Caco-2 (cell line): ENCODE data around the gene ADGRV1. TPM values are rescaled to one million over a fixed set of nuclear protein-coding genes. Genes with fewer than 3 reads are reported as not detected.

Source experiments
- BruUV-seq: library from RNA; stranded (reverse); fragments of 400-500 nt; replicated peaks from 2 replicates; lab custom pipeline; 2021; lab: Mats Ljungman, UMichigan
- CTCF ChIA-PET: fragments of 300-600 bp; sonication (Branson Sonifier 250); formaldehyde crosslinking; loops from one replicate; lab custom pipeline; 2022; ENCODE audit warnings: antibody characterized with exemption; lab: Charles Lee
- POLR2A ChIA-PET: fragments of 300-600 bp; sonication (Branson Sonifier 250); formaldehyde crosslinking; loops from one replicate; lab custom pipeline; 2022; ENCODE audit warnings: antibody characterized with exemption; lab: Charles Lee
- DNase-seq, 2 experiments: peaks; one replicate each; pipeline versions ENCODE4 v3.0.0 to v3.0.0-alpha.2; 2020 to 2022
- H3K27me3 ChIP-seq: replicated peaks from 2 replicates; pipeline ENCODE4 v1.6.0; 2011; ENCODE audit warnings: low read length; ENCODE audit not compliant: control insufficient read depth, insufficient read depth
- H3K36me3 ChIP-seq: 2 replicates; pipeline ENCODE4 v1.5.1; 2011; ENCODE audit warnings: low read length; ENCODE audit not compliant: control insufficient read depth, insufficient read depth
- H3K4me1 ChIP-seq: fragments of 250-450 bp; sonication (Bioruptor Pico); 2 replicates; pipeline ENCODE4 v1.5.1; 2020; ENCODE audit warnings: mild to moderate bottlenecking
- H3K4me3 ChIP-seq: 2 replicates; pipeline ENCODE4 v1.5.1; 2011; ENCODE audit warnings: low read depth, mild to moderate bottlenecking, control low read depth, low read length
- H3K9me3 ChIP-seq: fragments of 250-450 bp; sonication (Bioruptor Pico); 2 replicates; pipeline ENCODE4 v1.5.1; 2020; ENCODE audit warnings: mild to moderate bottlenecking, moderate library complexity
- H3K27ac Mint-ChIP-seq: one replicate; pipeline ENCODE4 v1.8.0; 2022; ENCODE audit warnings: mixed read lengths; ENCODE audit not compliant: unreplicated experiment
- H3K27me3 Mint-ChIP-seq: one replicate; pipeline ENCODE4 v1.8.0; 2022; ENCODE audit warnings: mixed read lengths; ENCODE audit not compliant: insufficient read depth, unreplicated experiment
- H3K36me3 Mint-ChIP-seq: one replicate; pipeline ENCODE4 v1.8.0; 2022; ENCODE audit warnings: mild to moderate bottlenecking, mixed read lengths; ENCODE audit not compliant: insufficient read depth, unreplicated experiment
- H3K4me1 Mint-ChIP-seq: one replicate; pipeline ENCODE4 v1.8.0; 2022; ENCODE audit warnings: low read depth, mixed read lengths; ENCODE audit not compliant: unreplicated experiment
- H3K4me3 Mint-ChIP-seq: one replicate; pipeline ENCODE4 v1.8.0; 2022; ENCODE audit warnings: mild to moderate bottlenecking, moderate library complexity, mixed read lengths; ENCODE audit not compliant: unreplicated experiment
- H3K9me3 Mint-ChIP-seq: one replicate; pipeline ENCODE4 v1.8.0; 2022; ENCODE audit warnings: mixed read lengths; ENCODE audit not compliant: unreplicated experiment
- intact Hi-C: fragments of 100-400 bp; cut with micrococcal nuclease; formaldehyde crosslinking; loops from one replicate; pipeline ENCODE4 v1.10.0; 2022; ENCODE audit not compliant: unreplicated experiment
- total RNA-seq: library from RNA; stranded (reverse); gene quantifications from 2 replicates; pipeline ENCODE4 v1.2.3, GENCODE V29; 2022
- TF ChIP-seq, protein P1 (sequence below), 2 experiments: fragments of 200-600 bp in 1 of 2; IDR thresholded peaks; 1 replicate in 1 of 2; 2 replicates in 1 of 2; pipeline versions ENCODE4 v1.5.1 to v1.8.0; 2011 to 2022; ENCODE audit warnings: antibody characterized with exemption in 1 of 2, control low read depth in 1 of 2, inconsistent platforms in 1 of 2, low read depth in 1 of 2, low read length in 1 of 2, mild to moderate bottlenecking in 1 of 2, moderate library complexity in 1 of 2; ENCODE audit not compliant: insufficient read depth in 1 of 2, severe bottlenecking in 1 of 2, unreplicated experiment in 1 of 2

ADGRV1 gene
- total RNA-seq, 1 experiment from 2014 or later: 23.2 TPM

DNA sequence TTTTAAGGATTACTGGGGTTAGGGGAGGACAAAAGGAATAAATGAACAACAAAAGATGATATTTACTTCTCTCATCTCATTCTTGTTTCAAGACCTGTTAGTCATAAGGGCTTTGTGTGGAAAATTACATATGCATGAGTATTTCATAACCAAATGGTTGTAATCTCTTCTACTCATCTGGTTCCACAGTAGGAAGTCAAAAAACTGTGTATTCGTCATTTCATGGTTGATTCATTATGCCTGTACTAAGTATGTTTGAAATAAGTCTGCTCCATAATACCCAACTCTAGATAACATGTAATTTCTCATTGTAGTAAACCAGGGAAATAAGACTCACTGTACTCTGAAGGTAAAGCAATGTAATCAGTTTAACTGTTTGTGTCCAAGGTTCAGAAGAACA lies 611.7 kb downstream of the ADGRV1 start:
- Histone ChIP-seq H3K9me3 (no peaks in the 10 kb centered on the region), H3K4me3 (no peak overlapping the region), H3K27me3 (no peaks in the 10 kb centered on the region), H3K4me1 (peaks cover 12% of the 10 kb centered on the region), H3K36me3 (no peaks in the 10 kb centered on the region)
- Mint-ChIP-seq H3K27ac (no peak overlapping the region), H3K27me3 (no peaks in the 10 kb centered on the region), H3K4me1 (no peaks in the 10 kb centered on the region), H3K36me3 (no peaks in the 10 kb centered on the region), H3K9me3 (no peaks in the 10 kb centered on the region), H3K4me3 (no peak overlapping the region)
- DNase-seq: no peak
- ChIA-PET CTCF (no interaction called here), POLR2A (no interaction called here)
- intact Hi-C loops: no loop called here
- TF ChIP-seq, protein P1, sequence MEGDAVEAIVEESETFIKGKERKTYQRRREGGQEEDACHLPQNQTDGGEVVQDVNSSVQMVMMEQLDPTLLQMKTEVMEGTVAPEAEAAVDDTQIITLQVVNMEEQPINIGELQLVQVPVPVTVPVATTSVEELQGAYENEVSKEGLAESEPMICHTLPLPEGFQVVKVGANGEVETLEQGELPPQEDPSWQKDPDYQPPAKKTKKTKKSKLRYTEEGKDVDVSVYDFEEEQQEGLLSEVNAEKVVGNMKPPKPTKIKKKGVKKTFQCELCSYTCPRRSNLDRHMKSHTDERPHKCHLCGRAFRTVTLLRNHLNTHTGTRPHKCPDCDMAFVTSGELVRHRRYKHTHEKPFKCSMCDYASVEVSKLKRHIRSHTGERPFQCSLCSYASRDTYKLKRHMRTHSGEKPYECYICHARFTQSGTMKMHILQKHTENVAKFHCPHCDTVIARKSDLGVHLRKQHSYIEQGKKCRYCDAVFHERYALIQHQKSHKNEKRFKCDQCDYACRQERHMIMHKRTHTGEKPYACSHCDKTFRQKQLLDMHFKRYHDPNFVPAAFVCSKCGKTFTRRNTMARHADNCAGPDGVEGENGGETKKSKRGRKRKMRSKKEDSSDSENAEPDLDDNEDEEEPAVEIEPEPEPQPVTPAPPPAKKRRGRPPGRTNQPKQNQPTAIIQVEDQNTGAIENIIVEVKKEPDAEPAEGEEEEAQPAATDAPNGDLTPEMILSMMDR (IDR thresholded peaks at IDR 0.05; ENCODE audit: insufficient read depth in 1 of 2, low read depth in 1 of 2, low read length in 1 of 2, severe bottlenecking in 1 of 2, unreplicated experiment in 1 of 2): no peak
- no TSS peak for BruUV-seq

DNA sequence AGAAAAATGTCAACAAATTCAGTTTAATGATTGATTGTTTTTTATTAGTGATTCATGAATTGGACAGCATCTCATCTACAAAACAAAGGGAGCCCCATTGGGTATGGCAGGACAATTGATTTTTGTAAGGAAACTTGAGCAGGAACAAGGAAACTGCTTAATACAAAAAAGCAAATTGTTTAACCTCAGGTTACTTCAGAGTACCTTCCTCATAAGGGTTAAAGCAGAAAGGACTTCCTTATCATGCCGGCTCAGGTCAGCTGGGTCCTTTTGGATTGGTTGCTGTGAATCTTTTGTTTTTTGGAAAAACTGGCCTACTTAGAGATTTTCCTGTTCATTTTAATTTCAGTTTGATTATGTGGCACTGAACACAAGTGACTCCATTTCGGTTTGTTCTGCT lies 612.7 kb downstream of the ADGRV1 start:
- H3K4me1 ChIP-seq: peaks cover 15% of the 10 kb centered on the region
- Mint-ChIP-seq H3K4me3 (no peak overlapping the region), H3K27me3 (no peaks in the 10 kb centered on the region), H3K27ac (no peak overlapping the region), H3K4me1 (peaks cover 2% of the 10 kb centered on the region), H3K36me3 (no peaks in the 10 kb centered on the region), H3K9me3 (no peaks in the 10 kb centered on the region)
- H3K4me3 ChIP-seq: no peak overlapping the region
- intact Hi-C loops: no loop called here
- H3K9me3 ChIP-seq: no peaks in the 10 kb centered on the region
- DNase-seq: no peak
- BruUV-seq: no TSS peak
- H3K36me3 ChIP-seq: no peaks in the 10 kb centered on the region
- no peaks in the 10 kb centered on the region for H3K27me3 ChIP-seq
- ChIA-PET POLR2A (no interaction called here), CTCF (no interaction called here)
- TF ChIP-seq, protein P1 (IDR thresholded peaks at IDR 0.05; ENCODE audit: insufficient read depth in 1 of 2, low read depth in 1 of 2, low read length in 1 of 2, severe bottlenecking in 1 of 2, unreplicated experiment in 1 of 2): no peak

DNA sequence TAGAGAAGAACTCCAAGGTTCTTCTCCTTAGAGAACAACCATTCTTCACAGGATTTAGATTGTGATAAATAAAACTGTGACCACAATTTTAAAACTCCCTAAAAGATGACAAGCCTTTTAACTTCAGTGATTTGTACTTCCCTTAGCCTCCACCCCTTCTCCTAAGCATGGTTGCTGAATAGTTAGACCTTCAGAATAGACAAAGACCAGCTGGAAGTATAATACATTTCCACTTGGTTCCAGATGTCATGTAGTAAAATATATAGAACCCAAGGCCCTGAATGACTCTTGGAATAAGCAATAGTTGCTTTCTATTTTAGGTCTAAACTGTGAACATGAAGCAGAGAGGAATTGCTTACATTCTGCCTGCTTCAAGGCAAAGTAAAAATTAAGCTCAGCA lies 615.8 kb downstream of the ADGRV1 start:
- Histone ChIP-seq H3K4me3 (no peak overlapping the region), H3K4me1 (peaks cover 22% of the 10 kb centered on the region), H3K27me3 (no peaks in the 10 kb centered on the region), H3K9me3 (no peaks in the 10 kb centered on the region), H3K36me3 (no peaks in the 10 kb centered on the region)
- Mint-ChIP-seq H3K4me3 (no peak overlapping the region), H3K27ac (no peak overlapping the region), H3K4me1 (peaks cover 10% of the 10 kb centered on the region), H3K9me3 (no peaks in the 10 kb centered on the region), H3K27me3 (no peaks in the 10 kb centered on the region), H3K36me3 (no peaks in the 10 kb centered on the region)
- TF ChIP-seq, protein P1 (IDR thresholded peaks at IDR 0.05; ENCODE audit: insufficient read depth in 1 of 2, low read depth in 1 of 2, low read length in 1 of 2, severe bottlenecking in 1 of 2, unreplicated experiment in 1 of 2): no peak
- BruUV-seq: no TSS peak
- ChIA-PET POLR2A (no interaction called here), CTCF (no interaction called here)
- intact Hi-C loops: no loop called here
- DNase-seq: no peak
